NCI-H1694 treated with DMSO at 0.1 percent for 48 hours (cell line): ENCODE results near the gene NRF1.

Source experiments
- DNase-seq: peaks from one replicate; lab custom pipeline; 2025; lab: John Stamatoyannopoulos, UW

The NRF1 gene

GRCh38 chr7:129686063-129686462, 74.5 kb downstream of the NRF1 start:
- DNase-seq, result no peak

GRCh38 chr7:129688503-129689222, 77.1 kb downstream of the NRF1 start:
- DNase-seq, result no peak

- DNase-seq, result no peak
Measured at GRCh38 chr7:129689995-129690581, 78.6 kb downstream of the NRF1 start.

DNA sequence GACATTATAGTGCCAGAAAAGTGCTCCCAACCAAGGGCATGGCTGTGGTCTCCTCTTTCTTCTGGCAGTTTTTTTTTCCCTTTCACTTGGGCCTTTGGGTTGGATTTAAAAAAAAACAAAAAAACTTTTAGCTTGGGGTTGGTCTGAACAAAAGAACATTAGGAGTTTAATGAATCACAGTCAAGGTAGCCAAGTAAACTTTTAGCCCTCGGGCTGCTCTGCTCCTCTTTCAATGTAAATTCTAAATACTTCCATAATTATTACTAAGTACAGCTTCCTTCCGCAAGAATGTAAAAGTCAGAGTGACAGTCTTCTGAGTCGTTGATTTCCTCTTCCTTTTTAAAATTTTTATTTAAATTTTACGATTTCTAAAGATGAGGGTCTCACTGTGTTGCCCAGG, 79.2 kb downstream of the NRF1 start:
- no peak for DNase-seq

DNA sequence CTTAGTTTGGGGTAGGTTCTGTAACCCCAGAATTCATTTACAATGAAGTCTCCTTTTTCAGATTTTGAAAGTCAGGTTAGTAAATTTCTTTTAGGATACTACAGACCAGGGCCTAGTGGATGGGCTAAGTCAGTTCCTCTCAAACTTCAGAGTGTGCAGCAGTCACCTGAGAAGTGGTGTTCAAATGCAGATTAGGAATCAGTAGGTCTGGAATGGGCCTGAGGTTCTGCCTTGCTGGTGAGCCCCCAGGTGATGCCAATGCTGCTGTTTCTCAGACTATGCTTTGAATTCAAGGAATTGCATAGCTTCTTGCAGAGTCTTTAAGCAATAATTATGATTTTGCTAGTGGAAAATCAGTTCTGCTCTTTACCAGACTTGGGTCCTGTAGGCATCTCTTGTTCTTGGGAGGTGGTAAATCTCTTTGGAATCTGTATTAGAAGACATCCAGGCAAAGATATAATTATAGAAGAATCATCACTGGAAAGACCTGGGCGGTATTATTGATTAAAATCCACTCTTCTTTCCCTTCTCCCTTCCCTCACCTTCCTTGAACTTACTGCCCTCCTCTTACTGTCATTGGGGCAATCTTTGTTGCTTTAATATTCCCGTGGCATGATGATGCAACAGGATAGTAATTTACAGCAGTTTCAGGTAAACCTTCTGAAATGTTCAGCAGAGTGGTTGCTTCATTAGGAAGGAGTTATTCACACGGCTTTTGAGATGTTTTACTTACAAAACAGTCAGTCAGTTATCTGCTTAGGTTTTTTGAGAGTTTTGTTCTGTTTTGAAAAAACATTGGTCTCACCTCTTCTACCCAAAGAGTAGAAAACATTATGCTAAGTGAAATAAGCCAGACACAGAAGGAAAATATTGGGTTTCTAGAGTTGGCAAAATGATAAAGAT, 87.2 kb downstream of the NRF1 start:
- no peak for DNase-seq

DNA sequence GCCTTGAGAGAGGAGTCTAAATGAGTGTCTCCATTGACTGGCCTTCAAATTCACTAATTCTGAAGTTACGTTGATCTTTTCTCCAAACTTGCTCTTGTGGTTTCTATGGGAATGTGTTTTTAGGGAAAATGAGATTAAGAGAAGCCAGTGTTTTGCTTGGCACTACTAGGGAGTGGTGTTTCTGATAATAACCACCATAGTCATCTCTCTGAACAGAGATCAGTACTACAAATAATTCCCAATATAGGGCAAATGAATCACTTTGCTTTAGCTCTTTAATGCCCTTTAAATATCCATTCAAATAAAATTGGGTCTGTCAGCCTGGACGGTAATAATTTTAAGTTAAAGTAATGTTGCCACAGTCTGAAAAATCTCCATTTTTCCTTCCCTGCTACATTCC, 90.8 kb downstream of the NRF1 start:
- DNase-seq, result no peak

GRCh38 chr7:129702761-129703338, 91.3 kb downstream of the NRF1 start:
- no peak for DNase-seq

GRCh38 chr7:129703751-129704150, 92.2 kb downstream of the NRF1 start:
- DNase-seq, result no peak

DNA sequence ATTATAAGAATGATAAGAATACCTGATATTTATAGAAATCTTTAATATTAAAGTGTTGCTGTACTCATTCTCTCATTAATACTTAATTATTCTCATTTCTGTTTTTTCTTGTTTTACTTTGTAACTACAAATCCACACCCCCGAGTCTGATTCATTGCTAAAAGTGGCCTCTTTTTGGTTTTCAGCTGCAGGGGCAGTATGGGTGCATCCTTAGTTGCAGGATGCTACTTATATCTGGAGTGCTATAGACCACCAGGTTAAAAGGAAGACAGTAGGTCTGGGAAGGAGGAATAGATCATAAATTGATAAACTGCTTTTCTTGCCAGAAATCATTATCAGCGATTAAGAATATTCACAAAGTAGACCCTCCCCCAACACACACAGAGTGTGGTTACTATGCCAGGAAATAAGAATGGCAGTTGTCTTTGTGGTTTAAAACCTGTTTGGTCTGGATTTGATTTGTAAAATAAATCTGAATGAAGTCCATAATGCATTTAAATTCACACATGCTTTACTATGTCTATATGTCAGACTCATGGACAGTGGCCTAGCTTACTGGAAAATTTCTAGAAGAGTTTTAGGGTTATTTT, 96.5 kb downstream of the NRF1 start:
- DNase-seq, result no peak

GRCh38 chr7:129713544-129713943, 102.0 kb downstream of the NRF1 start:
- no peak for DNase-seq

- DNase-seq, result no peak
Measured at GRCh38 chr7:129714514-129715063, 103.1 kb downstream of the NRF1 start.

GRCh38 chr7:129719980-129720732, 108.6 kb downstream of the NRF1 start:
- DNase-seq, result peak; percentile 5

GRCh38 chr7:129721068-129721467, 109.5 kb downstream of the NRF1 start:
- DNase-seq, result no peak

GRCh38 chr7:129723679-129724078, 112.2 kb downstream of the NRF1 start:
- DNase-seq, result no peak

DNA sequence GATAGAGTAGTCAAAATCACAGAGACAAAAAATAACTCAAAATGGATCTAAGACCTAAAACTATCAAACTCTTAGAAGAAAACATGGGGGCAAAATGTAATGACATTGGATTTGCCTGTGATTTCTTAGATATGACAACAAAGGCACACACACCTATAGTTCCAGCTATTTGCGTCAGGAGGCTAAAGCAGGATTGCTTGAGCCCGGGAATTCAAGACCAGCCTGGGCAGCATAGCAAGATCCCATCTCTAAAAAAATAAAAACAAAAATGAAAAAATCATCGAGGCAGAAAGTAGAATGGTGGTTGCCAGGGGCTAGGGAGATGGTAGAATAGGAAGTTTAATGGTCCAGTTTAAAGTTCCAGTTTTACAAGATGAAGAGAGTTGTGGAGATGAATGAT, 113.3 kb downstream of the NRF1 start:
- DNase-seq, result no peak

GRCh38 chr7:129728875-129729467, 117.5 kb downstream of the NRF1 start:
- no peak for DNase-seq

- DNase-seq, result no peak
Measured at GRCh38 chr7:129729511-129729910, 118.0 kb downstream of the NRF1 start.

DNA sequence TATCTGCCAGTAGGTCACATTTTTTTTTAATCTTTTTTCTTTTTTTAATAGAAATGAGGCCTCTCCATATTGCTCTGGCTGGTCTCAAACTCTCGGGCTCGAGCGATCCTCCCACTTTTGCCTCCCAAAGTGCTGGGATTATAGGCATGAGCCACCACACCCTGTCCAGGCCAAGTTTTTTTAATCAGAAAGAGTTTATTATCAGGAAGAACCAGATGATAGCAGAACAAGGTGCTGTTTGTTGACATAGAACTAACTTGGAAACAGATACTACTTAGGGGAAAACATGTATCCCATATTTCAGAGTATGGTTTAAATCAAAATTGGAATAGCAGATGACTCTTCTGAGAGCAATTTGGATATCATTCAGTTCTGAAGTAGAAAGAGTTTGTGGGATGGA, 118.6 kb downstream of the NRF1 start:
- no peak for DNase-seq

GRCh38 chr7:129734400-129734799, 122.9 kb downstream of the NRF1 start:
- no peak for DNase-seq

- peak; percentile 34 for DNase-seq
Measured at GRCh38 chr7:129739427-129739826, 127.9 kb downstream of the NRF1 start.
